Uterus (tissue), 4 donors: ENCODE data around the gene BLOC1S3. TPM values are rescaled to one million over a fixed set of nuclear protein-coding genes. Genes with fewer than 3 reads are reported as not detected.

Experiments used
- DNase-seq, 2 donors: peaks; one replicate each; pipeline ENCODE4 v3.0.0-alpha.2; 2019 to 2020
- H3K27ac ChIP-seq, 2 donors: fragments of 200-600 bp; sonication (generic); 1 replicate in 1 of 2; 2 replicates in 1 of 2; pipeline ENCODE4 v1.5.1; 2016 to 2018
- H3K27me3 ChIP-seq, 2 donors: fragments of 200-600 bp; sonication (generic); one replicate each; pipeline ENCODE4 v1.5.1; 2018 to 2019; ENCODE audit warnings: control low read depth in 1 of 2
- H3K36me3 ChIP-seq, 2 donors: fragments of 200-600 bp; sonication (generic); one replicate each; pipeline ENCODE4 v1.5.1; 2019; ENCODE audit warnings: control low read depth in 1 of 2
- H3K4me1 ChIP-seq, 2 donors: fragments of 200-600 bp; sonication (generic); one replicate each; pipeline ENCODE4 v1.5.1; 2018 to 2019; ENCODE audit warnings: control low read depth in 1 of 2
- H3K4me3 ChIP-seq, 2 donors: fragments of 200-600 bp; sonication (generic); 1 replicate in 1 of 2; 2 replicates in 1 of 2; pipeline ENCODE4 v1.5.1; 2018 to 2019; ENCODE audit warnings: mild to moderate bottlenecking in 1 of 2
- H3K9me3 ChIP-seq, 2 donors: fragments of 200-600 bp; sonication (generic); one replicate each; pipeline ENCODE4 v1.5.1; 2019; ENCODE audit warnings: control low read depth in 1 of 2
- CTCF ChIP-seq, 4 experiments: fragments of 200-600 bp in 2 of 4; fragments of 450-650 bp in 2 of 4; sonication (generic) in 2 of 4; IDR thresholded peaks; one replicate each; pipeline ENCODE4 v1.5.1; 2016 to 2019; ENCODE audit warnings: antibody characterized with exemption in 4 of 4, mild to moderate bottlenecking in 2 of 4, moderate library complexity in 1 of 4
- POLR2A ChIP-seq, 2 donors: fragments of 450-650 bp; IDR thresholded peaks; one replicate each; pipeline ENCODE4 v1.6.1; 2016; ENCODE audit warnings: antibody characterized with exemption in 2 of 2, mild to moderate bottlenecking in 1 of 2, moderate library complexity in 1 of 2
- intact Hi-C: fragments of 100-400 bp; cut with DNase I; formaldehyde crosslinking; loops from one replicate; pipeline ENCODE4 v1.15.1; 2023; ENCODE audit warnings: low total_unique reads
- total RNA-seq, 4 donors: library from RNA; depleted of rRNA in 3 of 4; stranded (reverse); fragments of >200 nt in 3 of 4; gene quantifications; one replicate each; pipeline versions ENCODE4 v1.1.0 to v1.2.4, GENCODE V29; 2014 to 2023
- donor health status: DM: yes; HTN: yes; CAD: no.

The BLOC1S3 gene
- total RNA-seq, 4 donors from 2014 or later: 4.6 to 16.2 (median 10.2) TPM; not detected in 1

GRCh38 chr19:45175515-45176345 is 2.9 kb upstream of the BLOC1S3 start:
- intact Hi-C loops: no loop called here
- TF ChIP-seq CTCF (IDR thresholded peaks at IDR 0.05): no peak
- no peak for TF ChIP-seq POLR2A (IDR thresholded peaks at IDR 0.05)
- no peaks in the 10 kb centered on the region for H3K27me3 ChIP-seq
- H3K4me3 ChIP-seq: no peak overlapping the region
- no peak overlapping the region for H3K27ac ChIP-seq
- no peaks in the 10 kb centered on the region for H3K9me3 ChIP-seq
- no peaks in the 10 kb centered on the region for H3K36me3 ChIP-seq
- peaks cover 8 to 14% of the 10 kb centered on the region in 2 donors for H3K4me1 ChIP-seq
- no peak for DNase-seq

- DNase-seq: no peak
- H3K9me3 ChIP-seq: no peaks in the 10 kb centered on the region
- H3K36me3 ChIP-seq: no peaks in the 10 kb centered on the region
- peak within 1 kb of the TSS; percentile 85 to 93 for H3K4me3 ChIP-seq
- intact Hi-C loops: no loop called here
- TF ChIP-seq CTCF (IDR thresholded peaks at IDR 0.05) (no peak), POLR2A (IDR thresholded peaks at IDR 0.05) (peak; percentile 51 to 70)
- peaks cover 8 to 21% of the 10 kb centered on the region in 2 donors for H3K4me1 ChIP-seq
- no peaks in the 10 kb centered on the region for H3K27me3 ChIP-seq
- peak within 1 kb of the TSS; percentile 84 to 96 for H3K27ac ChIP-seq
Observed at GRCh38 chr19:45177817-45178261, 745 bp upstream of the BLOC1S3 start, which contains the start of gene TRAPPC6A. Gene TRAPPC6A, minus strand, starts transcription at chr19:45178237. Its CDS starts 19 bp downstream, at chr19:45178218.

- Histone ChIP-seq H3K9me3 (no peaks in the 10 kb centered on the region), H3K4me1 (peaks cover 8 to 21% of the 10 kb centered on the region in 2 donors), H3K27ac (peak overlapping the region; percentile 50 to 89), H3K4me3 (peak overlapping the region; percentile 53 to 87), H3K36me3 (no peaks in the 10 kb centered on the region), H3K27me3 (no peaks in the 10 kb centered on the region)
- TF ChIP-seq CTCF (IDR thresholded peaks at IDR 0.05) (no peak), POLR2A (IDR thresholded peaks at IDR 0.05) (no peak)
- peak in 1 of 2 donors; percentile 38 for DNase-seq
- intact Hi-C loops: no loop called here
Observed at GRCh38 chr19:45179072-45179891, 698 bp downstream of the BLOC1S3 start.

- H3K36me3 ChIP-seq: no peaks in the 10 kb centered on the region
- no peaks in the 10 kb centered on the region for H3K27me3 ChIP-seq
- TF ChIP-seq POLR2A (IDR thresholded peaks at IDR 0.05): no peak
- TF ChIP-seq CTCF (IDR thresholded peaks at IDR 0.05): no peak
- no peaks in the 10 kb centered on the region for H3K9me3 ChIP-seq
- peak overlapping the region; percentile 53 to 87 for H3K4me3 ChIP-seq
- DNase-seq: no peak
- peak overlapping the region in 1 of 2 donors; percentile 89 for H3K27ac ChIP-seq
- peaks cover 8 to 21% of the 10 kb centered on the region in 2 donors for H3K4me1 ChIP-seq
- intact Hi-C loops: no loop called here
Observed at GRCh38 chr19:45179892-45180370, 1.3 kb downstream of the BLOC1S3 start.
